GM19043 (cell line): ENCODE data around the gene C16orf89.

Experiments
- ATAC-seq: cut with Tn5 transposase; IDR thresholded peaks from one replicate; pipeline ENCODE4 v1.9.1; 2021; ENCODE audit warnings: low read depth; ENCODE audit not compliant: unreplicated experiment

Gene C16orf89

GRCh38 chr16:5033256-5034166, 32.2 kb downstream of the C16orf89 start, which contains the start of gene NAGPA:
TSS of gene NAGPA (minus strand) at chr16:5033935. CDS start at chr16:5033914, 21 bp downstream.
- ATAC-seq, result peak; percentile 85

- ATAC-seq, result no peak
These were observed 33.0 kb downstream of the C16orf89 start for GRCh38 chr16:5032748-5033167.

- ATAC-seq, result no peak
These were observed 34.2 kb downstream of the C16orf89 start for GRCh38 chr16:5031601-5032000.

DNA sequence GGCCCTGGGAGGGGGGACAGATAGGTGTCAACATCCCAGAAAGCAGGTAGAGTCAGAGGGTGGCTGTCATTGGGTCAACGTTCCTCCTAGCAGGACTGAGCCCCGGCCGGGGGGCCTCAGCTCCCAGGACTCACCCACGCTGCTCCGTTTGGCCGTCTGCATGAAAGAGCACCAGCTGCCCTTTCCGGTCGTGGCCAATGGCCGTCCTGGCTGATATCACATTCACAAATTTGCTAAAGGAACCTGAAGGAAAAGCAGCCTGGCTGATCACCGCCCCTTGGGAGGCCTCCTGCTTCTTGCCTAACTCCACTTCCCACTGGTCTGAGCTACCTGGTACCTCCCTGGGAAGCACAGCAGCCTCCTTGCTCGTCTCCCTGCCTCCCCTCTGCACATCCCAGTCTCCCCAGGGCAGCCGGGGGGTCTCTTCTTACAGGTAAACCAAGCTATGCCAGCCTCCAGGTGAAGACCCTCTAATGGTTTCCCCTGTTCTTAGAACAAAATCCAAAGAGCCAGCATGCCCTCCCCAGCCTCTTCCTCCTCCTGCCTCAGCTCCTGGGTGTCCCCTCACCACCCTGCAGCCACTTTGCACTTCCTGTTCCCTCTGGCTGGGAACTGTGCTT, 35.4 kb downstream of the C16orf89 start:
- no peak for ATAC-seq

DNA sequence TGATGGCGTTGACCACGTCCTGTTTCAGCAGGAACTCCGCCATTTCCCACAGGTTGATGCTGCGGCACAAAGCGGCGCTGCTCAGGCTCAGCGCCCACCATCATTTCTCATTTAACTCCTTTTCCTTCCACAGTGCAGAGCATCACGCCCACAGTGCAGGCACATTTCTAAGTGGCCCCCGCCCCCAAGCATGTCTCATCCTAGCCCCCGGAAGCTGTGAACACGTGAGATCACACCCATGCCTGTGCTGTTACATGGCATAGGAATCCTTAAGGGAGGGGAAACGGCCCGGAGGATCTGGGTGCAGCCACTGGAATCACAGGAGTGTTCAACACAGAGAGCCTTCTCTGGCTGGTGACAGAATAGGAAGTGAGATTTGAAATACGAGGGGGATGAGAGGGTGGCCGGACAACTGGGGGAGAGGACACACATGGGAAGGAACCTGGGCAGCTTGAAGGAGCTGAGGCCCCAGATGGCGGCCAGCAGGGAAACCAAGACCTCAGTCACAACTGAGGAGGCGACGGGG, 36.7 kb downstream of the C16orf89 start:
- ATAC-seq, result no peak

GRCh38 chr16:5027575-5028235, 38.1 kb downstream of the C16orf89 start:
- ATAC-seq, result no peak

- no peak for ATAC-seq
These were observed 38.7 kb downstream of the C16orf89 start for GRCh38 chr16:5027086-5027485.

- ATAC-seq, result no peak
These were observed 39.1 kb downstream of the C16orf89 start for GRCh38 chr16:5026664-5027063.

- ATAC-seq, result no peak
These were observed 40.6 kb downstream of the C16orf89 start for GRCh38 chr16:5025171-5025632.

GRCh38 chr16:5024632-5025031, 41.1 kb downstream of the C16orf89 start:
- ATAC-seq, result no peak

- ATAC-seq, result no peak
These were observed 43.2 kb downstream of the C16orf89 start for GRCh38 chr16:5022521-5022920.

DNA sequence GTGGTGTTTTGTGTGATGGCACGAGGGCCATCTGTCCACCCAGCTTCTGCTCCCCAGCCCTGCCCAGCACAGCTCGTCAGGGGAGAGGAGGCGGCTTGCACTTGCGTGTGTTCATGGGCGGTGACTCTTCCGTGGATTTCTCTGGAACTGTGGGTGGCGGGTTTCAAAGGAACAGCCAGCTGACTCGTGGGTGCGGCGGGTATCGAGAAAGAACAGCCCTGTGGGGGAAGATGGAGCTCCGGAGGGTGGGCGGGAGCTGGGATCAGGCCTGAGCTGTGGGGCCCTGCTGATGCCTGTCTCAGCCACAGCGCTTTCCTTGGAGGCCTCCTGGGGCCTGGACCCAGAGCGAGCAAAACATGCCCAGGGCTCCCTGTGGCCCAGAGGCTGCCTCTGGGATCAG, 45.2 kb downstream of the C16orf89 start:
- no peak for ATAC-seq

DNA sequence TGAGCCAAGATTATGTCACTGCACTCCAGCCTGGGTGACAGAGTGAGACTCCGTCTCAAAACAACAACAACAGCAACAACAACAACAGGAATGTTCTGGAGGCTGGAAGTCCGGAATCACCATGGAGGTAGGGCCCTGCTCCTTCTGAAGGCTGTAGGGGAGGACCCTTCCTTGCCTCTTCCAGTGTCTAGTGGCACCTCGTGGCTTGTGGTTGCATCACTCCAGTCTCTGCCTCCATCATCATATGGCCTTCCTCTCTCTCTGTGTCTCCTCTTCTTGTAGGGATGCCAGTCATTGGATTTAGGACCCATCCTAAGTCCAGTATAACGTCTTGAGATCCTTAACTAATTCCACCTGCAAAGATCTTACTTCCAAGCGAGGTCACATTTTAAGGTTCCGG, 46.0 kb downstream of the C16orf89 start:
- no peak for ATAC-seq

GRCh38 chr16:5018793-5019192, 47.0 kb downstream of the C16orf89 start:
- no peak for ATAC-seq

GRCh38 chr16:5017678-5017969, 48.1 kb downstream of the C16orf89 start:
- no peak for ATAC-seq

DNA sequence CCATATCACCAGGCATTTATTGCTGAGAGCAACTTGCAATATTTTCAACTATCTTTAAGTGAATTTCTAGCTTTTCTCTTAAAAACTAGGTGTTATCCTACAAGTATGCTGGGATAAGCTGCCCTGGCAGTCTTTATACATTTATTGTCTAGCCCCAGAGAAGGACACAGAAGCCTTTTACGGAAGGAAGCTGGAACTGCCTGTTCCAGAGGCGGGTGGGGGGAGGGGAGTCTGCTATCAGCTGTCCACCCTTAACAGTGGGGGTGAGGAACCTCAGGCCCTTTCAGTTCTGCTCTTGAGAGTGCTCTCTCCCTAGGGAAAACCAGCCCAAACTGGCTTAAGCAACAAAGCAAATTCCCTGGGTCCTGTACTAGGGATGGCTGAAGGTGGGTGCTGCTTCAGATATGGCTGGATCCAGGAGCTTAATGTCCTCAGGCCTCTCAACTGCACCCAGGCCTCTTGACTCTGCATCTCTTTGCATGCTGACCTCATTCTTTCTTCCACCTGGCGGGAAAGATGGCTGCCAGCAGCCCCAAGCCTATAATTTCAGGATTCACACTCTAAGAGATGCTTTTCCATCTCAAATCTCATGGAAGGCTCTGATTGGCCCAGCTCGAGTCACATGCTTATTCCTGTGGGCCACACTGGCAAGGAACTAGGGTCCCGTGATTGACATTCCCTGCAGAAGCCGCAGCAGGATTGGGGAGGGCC, 48.6 kb downstream of the C16orf89 start:
- no peak for ATAC-seq

- no peak for ATAC-seq
These were observed 49.9 kb downstream of the C16orf89 start for GRCh38 chr16:5015887-5016286.

- ATAC-seq, result no peak
These were observed 50.4 kb downstream of the C16orf89 start for GRCh38 chr16:5015351-5015750.

DNA sequence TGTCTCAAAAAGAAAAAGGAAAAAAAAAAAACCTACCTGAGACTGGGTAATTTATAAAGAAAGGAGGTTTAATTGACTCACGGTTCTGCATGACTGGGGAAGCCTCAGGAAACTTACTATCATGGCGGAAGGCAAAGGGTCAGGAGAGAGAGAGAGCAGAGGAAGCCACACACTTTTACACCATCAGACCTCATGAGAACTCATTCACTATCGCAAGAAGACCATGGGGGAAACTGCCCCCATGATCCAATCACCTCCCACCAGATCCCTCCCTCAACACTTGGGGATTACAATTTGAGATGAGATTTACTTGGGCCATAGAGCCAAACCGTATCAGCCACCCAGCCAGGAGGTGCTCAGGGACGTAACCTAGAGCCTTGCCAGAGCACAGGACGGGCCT, 52.9 kb downstream of the C16orf89 start:
- ATAC-seq, result no peak

DNA sequence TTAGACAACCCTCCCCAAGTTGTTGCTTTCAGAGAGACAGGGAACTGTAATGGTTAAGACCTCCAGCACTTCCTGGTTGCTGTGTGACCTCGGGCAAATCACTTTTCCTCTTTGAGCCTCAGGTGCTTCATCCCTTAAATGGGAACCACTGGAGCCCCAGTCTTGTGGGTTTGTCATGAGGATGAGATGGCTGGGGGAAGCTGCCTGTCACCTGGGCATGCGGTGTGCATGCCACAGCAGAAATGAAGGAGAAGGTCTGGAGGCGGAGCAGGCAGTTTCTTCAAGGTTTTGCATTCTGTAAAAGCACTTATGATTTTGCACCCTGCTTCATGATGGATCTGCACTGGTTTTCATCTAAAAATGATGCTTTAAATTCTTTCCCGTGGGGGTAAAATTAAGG, 54.1 kb downstream of the C16orf89 start:
- ATAC-seq, result no peak
